Dermis blood vessel endothelial cell (primary cell): ENCODE measurements around the gene GLYATL1. TPM values are rescaled to one million over a fixed set of nuclear protein-coding genes. Genes with fewer than 3 reads are reported as not detected.

Experiments
- DNase-seq: peaks from one replicate; pipeline ENCODE4 v3.0.0; 2010
- total RNA-seq: library from RNA; depleted of rRNA; stranded (reverse); fragments of >200 nt; gene quantifications from 2 replicates; pipeline ENCODE4 v1.2.3, GENCODE V29; 2014

Gene GLYATL1
- total RNA-seq: 0.17 TPM in 1 of 2 replicates, not detected in the other

- DNase-seq: no peak
Observed at GRCh38 chr11:58939277-58939676, at the start of gene GLYATL1. GLYATL1 (plus strand) TSS chr11:58939488; CDS start chr11:58947088, 7,600 bp downstream.

- DNase-seq: no peak
Observed at GRCh38 chr11:58893899-58894298, 45.4 kb upstream of the GLYATL1 start.

GRCh38 chr11:58898106-58898505 lies 41.2 kb upstream of the GLYATL1 start:
- no peak for DNase-seq

GRCh38 chr11:58900479-58901420 lies 38.5 kb upstream of the GLYATL1 start:
- peak; percentile 37 for DNase-seq

GRCh38 chr11:58902881-58903280 lies 36.4 kb upstream of the GLYATL1 start:
- DNase-seq: no peak

GRCh38 chr11:58905011-58905720 lies 34.1 kb upstream of the GLYATL1 start:
- DNase-seq: no peak

GRCh38 chr11:58905721-58906547 lies 33.4 kb upstream of the GLYATL1 start:
- peak; percentile 39 for DNase-seq

GRCh38 chr11:58907780-58908179 lies 31.5 kb upstream of the GLYATL1 start:
- no peak for DNase-seq

- no peak for DNase-seq
Observed at GRCh38 chr11:58912124-58912523, 27.2 kb upstream of the GLYATL1 start.

- no peak for DNase-seq
Observed at GRCh38 chr11:58913685-58914084, 25.6 kb upstream of the GLYATL1 start.

- no peak for DNase-seq
Observed at GRCh38 chr11:58914821-58915543, 24.3 kb upstream of the GLYATL1 start.

- DNase-seq: no peak
Observed at GRCh38 chr11:58916637-58917036, 22.7 kb upstream of the GLYATL1 start.

GRCh38 chr11:58917159-58917783 lies 22.0 kb upstream of the GLYATL1 start:
- DNase-seq: no peak

GRCh38 chr11:58919561-58919960 lies 19.7 kb upstream of the GLYATL1 start:
- no peak for DNase-seq

GRCh38 chr11:58919980-58920379 lies 19.3 kb upstream of the GLYATL1 start:
- no peak for DNase-seq

- no peak for DNase-seq
Observed at GRCh38 chr11:58921778-58922390, 17.4 kb upstream of the GLYATL1 start.

GRCh38 chr11:58922479-58922878 lies 16.8 kb upstream of the GLYATL1 start:
- no peak for DNase-seq

- DNase-seq: peak; percentile 3
Observed at GRCh38 chr11:58923300-58923788, 15.9 kb upstream of the GLYATL1 start.

- DNase-seq: no peak
Observed at GRCh38 chr11:58924230-58924629, 15.1 kb upstream of the GLYATL1 start.

- no peak for DNase-seq
Observed at GRCh38 chr11:58926251-58926650, 13.0 kb upstream of the GLYATL1 start.

GRCh38 chr11:58926695-58927094 lies 12.6 kb upstream of the GLYATL1 start:
- DNase-seq: no peak
